Measurements from ENCODE around the gene CYCS.
"Not testable (repeated sequence)": the region's sequence is repeated elsewhere in the genome, so short reads cannot be mapped to it uniquely, and the experiment has no call there.

Gene CYCS

DNA sequence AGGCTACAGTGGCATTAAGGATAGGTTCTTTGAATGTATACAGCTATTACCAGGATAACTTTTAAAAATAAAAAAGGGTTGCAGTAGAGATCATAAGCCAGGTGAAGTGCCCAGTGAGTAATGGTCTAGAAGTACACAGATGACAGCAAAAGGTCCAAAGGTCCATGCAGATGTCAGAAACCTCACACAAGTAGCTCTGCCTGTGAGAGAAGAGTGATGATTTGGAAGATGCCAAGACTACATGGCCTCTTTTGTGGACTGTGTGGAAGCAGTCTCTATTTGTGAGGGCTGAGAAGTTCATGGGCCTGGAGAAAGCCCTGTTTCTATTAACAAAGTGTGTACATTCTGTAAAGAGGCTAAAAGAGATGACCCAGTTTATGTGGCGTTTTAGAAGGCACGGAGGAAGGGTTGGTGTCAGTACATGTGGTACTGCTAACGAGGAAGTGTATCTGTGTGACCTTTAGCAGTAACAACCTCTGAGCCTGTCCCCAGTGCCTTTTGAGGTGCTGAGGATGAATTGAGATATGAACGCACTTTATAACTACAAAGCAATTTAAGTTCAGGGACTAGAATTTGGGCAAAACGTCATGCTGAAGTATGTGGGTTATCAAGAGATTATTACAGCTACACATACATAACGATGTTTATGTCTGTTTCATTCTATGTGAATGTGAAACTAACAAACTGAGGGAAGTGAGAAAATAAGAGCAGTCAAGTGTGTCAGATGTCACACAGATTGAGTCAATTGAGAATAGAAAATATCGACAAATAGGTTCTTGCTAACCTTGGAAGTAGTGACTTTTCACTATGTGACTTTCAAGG, 7.6 kb downstream of the CYCS start:
- no peak for DNase-seq

DNA sequence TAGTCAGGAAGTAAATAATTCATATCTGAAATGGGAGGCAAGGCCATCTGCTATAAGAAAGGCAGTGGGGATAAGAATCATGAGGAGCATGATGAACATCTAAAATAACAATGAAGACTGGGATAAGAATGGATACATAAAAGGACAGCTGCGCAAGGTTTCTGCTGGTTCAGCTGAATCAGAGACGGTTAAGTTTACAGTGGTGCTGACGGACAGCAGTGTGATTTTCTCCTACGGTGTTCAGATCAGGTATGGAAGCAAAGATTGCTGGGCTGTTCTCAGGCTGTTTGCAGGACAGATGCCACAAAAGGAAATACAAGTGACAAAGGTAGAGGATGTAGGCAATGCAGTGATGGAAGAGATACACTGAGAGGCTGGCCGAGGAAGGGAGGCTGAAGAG, 8.4 kb downstream of the CYCS start:
- no peak for DNase-seq

DNA sequence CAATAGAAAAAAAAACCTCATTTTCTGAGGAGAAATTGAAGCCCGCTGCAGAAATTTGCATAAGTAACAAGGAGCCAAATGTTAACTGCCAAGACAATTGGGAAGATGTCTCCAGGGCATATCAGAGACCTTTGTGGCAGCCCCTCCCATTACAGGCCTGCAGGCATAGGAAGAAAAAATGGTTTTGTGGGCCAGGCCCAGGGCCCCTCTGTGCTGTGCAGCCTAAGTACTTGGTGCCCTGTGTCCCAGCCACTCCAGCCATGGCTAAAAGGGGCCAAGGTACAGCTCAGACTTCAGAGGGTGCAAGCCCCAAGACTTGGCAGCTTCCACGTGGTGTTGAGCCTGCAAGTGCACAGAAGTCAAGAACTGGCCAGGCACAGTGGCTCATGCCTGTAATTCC, 14.5 kb downstream of the CYCS start:
- not testable (repeated sequence) for DNase-seq

DNA sequence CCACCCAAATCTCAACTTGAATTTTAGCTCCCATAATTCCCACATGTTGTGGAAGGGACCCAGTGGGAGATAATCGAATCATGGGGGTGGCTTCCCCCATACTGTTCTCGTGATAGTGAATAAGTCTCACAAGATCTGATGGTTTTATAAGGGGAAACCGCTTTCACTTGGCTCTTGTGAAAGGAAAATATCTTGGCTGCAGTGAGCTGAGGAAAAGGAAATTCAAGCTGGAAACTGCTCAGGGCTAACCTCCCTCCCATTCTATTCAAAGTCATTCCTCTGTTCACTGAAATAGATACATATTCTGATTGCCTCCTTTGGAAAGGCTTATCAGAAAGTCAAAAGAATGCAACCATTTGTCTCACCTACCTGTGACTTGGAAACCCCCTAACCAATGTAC, 15.8 kb downstream of the CYCS start:
- no peak for DNase-seq

DNA sequence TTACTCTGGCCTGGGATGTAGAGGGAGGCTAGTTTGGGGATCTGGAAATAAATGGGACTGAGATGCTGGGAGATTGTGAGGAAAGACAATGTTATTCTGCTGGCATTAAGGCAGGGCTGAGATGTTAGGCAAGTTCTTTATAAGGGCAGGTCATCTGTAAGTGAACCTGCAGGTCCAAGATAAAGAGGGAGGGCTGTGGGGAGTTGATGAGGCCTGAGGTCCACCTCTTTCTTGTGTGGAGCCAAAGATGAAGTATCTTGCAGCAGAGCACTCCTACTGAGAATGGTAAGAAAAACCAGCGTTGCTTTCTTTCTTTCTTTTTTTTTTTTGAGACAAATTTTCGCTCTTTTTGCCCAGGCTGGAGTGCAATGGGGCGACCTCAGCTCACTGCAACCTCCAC, 19.1 kb downstream of the CYCS start:
- no peak for DNase-seq

DNA sequence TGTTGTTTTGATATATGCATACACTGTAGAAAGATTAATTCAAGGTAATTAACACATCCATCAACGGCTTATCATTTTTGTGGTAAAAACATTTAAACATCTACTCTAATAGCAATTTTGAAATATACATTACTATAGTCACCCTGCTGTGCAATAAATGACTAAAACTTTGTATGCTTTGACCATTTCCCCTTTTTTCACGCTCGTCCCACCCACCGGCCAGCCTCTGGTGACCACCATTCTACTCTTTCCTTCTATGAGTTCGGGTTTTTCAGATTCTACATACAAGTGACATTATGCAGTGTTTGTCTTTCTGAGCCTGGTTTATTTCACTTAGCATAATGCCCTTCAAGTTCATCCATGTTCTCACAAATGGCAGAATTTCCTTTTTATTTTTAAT, 21.3 kb downstream of the CYCS start:
- no peak for DNase-seq

DNA sequence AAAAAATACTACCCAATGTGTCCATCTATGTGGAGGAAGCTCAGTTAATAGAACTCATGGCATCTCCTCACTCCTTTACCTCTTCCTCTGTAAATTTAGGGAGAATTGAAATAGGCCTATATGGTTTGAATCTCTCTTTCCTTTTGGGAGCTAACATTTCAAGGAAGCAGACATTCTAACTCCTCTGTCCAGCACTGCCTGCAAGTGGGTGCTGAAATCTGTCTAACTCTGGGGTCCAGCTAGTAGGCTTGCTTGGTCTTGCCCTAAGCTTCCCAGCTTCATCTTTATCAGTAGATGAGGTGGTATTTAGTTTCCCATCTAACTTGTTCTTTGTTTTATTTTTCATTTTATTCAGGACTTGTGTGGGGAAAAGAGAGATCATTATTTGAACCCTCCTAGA, 23.2 kb downstream of the CYCS start:
- DNase-seq = no peak

DNA sequence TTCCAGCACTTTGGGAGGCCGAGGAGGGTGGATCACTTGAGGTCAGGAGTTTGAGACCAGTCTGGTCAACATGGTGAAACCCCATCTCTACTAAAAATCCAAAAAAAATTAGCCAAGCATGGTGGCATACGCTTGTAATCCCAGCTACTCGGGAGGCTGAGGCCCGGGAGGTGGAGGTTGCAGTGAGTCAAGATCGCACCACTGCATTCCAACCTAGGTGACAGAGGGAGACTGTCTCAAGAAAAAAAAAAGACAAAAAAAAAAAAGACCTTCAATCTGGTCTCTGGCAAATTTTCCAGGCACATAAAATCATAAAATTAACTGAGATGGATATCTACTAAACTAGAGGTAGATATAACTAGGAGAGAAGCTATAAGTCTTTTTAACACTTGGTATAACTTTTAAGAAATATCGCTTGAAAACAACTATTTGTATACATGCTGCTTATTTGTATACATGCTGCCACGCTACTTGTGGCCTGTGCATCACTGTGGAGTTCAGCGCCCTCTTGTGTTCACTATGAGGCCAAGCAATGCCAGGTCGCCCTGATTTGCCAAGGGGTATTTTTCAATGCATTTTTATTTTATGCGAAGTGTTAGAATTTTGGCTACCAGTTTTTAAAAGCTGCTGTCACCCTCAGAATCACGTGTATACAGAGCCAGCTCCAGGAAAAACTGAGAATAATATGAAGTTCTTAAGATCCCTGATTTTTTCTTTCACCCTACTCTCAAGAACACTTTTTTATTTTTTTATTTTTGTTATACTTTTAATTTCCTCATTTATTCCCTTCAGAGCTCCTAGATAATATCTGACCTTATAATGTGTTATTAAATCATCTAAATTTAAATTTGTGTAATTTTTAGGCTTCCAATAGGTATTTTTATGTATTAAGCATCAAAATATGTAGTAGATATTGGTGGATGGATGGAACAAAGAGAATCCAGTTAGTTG, 26.7 kb downstream of the CYCS start:
- DNase-seq = peak; percentile 84 to 85

DNA sequence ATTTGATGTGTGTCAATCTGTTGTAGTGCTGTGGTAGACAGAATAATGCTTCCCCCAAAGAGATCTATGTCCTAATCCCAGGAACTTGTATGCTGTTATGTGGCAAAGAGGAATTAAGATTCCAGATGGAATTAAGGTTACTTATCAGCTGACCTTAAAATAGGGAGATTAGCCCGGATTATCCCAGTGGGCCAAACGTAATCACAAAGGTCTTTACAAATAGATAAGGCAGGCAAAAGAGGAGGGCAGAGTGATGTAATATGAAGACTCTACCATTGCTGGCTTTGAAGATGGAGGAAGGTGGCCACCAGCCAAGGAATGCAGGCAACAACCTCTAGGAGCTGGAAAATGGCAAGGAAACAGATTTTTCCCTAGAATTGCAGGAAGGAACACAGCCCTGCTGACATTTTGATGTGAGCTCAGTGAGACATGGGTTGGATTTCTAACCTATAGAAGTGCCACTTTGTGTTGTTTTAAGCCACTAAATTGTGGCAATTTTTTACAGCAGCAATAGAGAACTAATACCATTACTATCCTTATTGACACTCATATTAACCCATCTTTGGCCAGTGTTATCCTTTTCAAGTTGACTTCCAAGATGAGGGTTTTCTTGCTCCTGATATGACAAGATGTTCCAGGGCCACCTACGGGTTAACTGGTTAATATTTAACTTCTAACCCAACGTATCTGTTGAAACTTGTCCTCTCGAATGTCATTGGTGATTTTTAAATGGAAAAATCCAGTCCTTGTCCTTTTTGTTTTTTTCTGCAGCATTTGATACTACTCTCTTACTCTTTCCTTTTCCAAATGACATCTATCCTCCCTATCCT, 29.3 kb downstream of the CYCS start:
- no peak for DNase-seq

DNA sequence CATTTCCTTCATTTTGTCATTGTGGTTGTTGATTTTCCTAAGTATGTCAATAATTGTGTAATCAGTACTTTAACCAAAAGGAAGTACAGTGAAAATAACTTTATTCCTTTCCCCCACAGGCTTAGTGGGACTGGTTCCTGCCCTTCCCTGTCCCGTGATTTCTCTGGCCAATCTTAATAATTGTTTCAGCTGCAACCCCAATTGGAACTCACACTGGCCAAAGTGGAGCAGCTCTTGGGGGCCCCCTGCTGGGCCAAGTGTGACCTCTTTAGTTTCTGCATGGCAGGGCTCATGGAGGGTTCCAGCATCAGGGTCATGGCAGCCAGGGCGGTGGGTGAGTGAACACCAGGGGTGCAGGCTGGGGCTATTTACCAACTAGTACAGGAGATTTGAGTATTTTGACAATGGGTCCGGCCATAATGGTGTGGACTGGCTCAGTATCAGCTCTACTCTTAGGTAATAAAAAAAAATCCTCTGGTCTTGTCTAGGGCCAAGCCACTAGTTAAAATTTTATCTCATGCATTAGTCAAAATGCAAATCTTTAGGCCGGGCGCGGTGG, 31.7 kb downstream of the CYCS start:
- DNase-seq = peak; percentile 86 to 90

DNA sequence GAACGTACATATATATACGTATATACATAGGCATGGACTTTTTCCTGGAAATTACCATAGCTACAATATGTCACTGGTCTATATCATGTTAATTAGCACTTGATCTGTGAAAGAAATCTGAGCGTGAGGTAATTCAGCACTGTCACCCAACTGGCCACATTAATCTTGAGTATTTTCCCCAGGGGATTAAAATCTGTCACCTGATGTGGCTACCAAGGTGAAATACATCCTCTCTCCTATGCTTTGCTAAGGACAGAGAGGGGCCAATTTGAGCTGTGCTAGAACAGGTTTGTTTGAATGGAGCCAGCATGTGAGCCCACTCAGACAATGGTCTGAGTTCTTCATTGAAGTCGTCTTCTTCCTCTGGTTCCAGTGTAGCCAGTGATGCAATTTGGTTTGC, 33.3 kb downstream of the CYCS start:
- no peak for DNase-seq

DNA sequence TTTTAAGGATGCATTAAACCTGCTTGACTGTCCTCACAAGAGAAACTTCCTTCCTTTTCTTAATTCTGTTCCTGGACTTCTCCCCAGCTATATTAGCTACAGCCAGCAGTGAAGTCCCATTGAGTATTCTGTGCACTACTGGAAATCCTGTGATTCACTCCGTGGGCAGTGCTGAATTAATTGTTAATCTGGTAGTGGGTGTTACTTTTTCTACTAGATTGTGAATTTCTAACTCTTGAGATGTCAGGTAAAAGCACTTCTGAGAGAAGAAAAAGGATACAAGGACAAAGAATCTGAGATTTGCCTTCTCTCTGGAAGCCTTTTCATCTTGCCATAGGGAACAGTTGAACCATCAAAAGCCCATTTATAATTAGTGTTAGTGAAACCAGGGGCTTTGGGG, 33.9 kb downstream of the CYCS start:
- DNase-seq = no peak

DNA sequence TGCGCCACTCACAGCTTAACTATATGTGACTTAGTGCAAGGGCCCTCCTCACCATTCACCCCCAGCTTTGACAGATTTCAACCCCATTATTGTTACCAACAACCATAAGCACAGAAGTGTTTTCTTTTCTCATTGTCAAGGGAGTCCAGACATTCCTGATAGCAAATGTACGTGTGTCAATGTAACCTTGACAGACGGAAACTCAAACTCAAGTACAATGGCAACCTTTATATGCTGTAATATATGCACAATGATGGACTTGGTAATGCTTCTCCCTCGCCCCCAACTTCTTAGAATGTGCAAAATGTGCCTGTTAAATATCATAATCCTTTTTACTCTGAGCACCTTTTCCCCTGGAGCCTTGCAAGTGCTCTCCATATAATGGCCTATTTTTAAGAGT, 34.7 kb downstream of the CYCS start:
- no peak for DNase-seq

DNA sequence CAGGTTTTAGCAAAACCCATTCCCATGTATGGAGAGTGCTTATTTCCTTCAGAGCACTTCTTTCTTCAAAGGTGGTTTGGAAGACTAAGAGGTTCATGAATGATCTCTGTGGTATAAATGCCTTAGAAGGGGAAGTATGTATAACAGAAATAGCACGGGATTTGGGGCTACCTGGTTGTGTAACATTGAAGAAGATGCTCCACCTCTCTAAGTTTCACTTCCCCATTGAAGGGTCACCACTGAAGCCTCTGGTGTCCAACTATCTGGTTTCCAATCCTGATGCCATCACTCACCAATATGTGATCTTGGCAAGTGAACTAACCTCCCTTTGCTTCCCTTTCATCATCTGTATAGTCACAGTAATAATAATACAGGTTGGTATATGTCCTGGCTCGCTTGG, 37.2 kb downstream of the CYCS start:
- no peak for DNase-seq

DNA sequence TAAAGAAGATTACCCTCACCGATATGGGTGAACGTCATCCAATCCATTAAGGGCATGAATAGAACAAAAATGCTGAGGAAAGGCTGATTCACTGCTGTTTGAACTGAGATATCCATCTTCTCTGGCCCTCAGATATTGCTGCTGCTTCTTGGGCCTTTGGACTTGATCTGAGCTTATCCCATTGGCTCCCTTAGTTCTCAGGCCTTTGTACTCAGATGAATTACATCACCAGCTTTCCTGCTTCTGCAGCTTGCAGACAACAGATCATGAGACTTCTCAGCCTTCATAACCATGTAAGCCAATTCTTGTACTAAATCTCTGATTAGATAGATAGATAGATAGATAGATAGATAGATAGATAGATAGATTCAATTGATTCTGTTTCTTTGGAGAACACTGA, 40.2 kb downstream of the CYCS start:
- DNase-seq = no peak

DNA sequence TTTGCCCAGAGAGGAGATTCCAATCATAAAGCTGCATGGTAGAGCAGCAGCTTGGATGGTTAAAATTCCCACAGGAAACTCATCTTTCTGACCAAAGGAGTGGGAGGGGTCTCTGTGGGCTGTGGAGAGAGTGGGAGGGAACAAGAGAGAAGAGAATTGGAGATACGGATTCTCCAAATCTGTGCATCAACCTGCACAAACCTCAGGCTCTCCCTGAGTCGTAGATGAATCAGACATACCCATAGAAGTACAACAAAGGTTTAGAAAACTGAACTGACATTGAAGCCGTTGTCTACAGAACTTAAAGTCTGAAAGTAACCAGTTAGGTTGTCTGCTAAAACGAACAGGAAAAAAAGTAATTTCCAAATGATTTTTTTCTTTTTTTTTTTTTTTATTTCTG, 41.9 kb downstream of the CYCS start:
- DNase-seq = no peak

DNA sequence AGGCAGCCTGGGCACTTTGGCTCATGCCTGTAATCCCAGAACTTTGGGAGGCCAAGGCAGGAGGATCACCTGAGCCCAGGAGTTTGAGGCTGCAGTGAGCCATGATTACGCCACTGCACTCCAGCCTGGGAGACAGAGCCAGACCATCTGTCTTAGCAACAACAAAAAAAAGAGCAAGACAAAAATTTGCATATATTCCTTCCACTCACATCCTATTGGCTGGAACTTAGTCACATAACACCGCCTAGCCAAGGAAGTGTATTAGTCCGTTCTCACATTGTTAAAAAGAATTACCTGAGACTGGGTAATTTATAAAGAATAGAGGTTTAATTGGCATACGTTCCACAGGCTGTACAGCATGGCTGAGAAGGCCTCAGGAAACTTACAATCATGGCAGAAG, 43.0 kb downstream of the CYCS start:
- not testable (repeated sequence) for DNase-seq

DNA sequence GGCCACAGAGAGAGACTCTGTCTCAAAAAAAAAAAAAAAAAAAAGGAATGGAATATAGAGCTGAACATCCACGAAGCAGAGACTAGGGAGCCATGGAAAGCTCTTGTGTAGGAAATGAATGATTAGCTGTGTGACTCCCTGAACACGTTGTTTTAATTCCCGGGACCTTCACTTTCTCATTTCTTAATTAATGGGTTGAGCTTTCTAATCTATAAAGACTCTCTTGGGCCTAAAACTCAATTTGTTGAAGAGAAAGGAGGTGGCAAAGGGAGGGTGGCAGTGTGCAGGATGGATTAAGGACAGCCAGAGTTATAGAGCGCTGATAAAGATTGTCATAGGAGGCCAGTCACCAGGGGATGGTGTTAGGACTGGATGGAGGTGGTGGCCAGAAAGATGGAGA, 48.0 kb downstream of the CYCS start:
- DNase-seq = no peak

DNA sequence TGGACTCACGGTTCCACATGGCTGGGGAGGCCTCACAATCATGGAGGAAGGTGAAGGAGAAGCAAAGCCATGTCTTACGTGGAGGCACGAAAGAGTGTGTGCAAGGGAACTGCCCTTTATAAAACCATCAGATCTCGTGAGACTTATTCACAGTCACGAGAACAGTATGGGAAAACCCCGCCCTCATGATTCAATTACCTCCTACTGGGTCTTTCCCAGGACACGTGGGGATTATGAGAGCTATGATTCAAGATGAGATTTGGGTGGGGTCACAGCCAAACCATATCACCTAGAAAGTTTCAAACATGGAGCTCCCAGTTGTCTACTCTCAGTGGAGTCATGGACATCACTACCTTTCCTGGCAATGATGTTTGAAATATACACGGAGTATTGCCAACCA, 49.6 kb downstream of the CYCS start:
- DNase-seq = no peak

DNA sequence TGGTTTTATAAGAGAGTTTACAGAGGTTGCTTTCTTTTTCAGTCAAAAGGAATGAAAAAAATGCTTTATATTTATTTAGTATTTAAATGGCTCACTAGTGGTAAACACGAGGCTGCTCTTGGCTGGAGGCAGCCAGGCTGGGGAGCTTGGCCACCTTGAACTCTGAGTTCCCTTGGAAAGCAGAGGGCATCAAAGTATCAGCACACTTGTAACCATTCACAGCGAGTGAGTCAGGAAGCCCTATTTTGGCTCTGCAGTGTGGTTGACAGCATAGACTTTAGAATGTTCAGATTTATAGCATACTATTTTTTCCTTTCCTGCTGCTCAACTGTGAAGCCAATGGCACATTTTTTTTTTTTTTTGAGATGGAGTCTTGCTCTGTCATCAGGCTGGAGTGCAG, 51.6 kb downstream of the CYCS start:
- DNase-seq = no peak
